GM23338 (cell line): Measurements from ENCODE around the gene USP15. TPM values are rescaled to one million over a fixed set of nuclear protein-coding genes. Genes with fewer than 3 reads are reported as not detected.

Source experiments
- ATAC-seq: fragments of 200-7000 bp; cut with Tn5 transposase; 3 replicates; pipeline ENCODE4 v1.9.1; 2020
- DNase-seq: peaks from one replicate; pipeline ENCODE4 v3.0.0-alpha.2; 2015; ENCODE audit warnings: low spot score
- H2AFZ ChIP-seq: fragments of 200-600 bp; sonication (generic); 2 replicates; pipeline ENCODE4 v1.8.0; 2016; ENCODE audit warnings: antibody characterized with exemption, mild to moderate bottlenecking, moderate library complexity
- H3F3A ChIP-seq: fragments of 200-600 bp; sonication (generic); replicated peaks from 2 replicates; pipeline ENCODE4 v1.8.0; 2017; ENCODE audit warnings: antibody characterized with exemption, mixed run types, low read depth
- H3K27ac ChIP-seq: fragments of 200-600 bp; sonication (generic); 2 replicates; pipeline ENCODE4 v1.6.1; 2016; ENCODE audit warnings: low read depth
- H3K27me3 ChIP-seq: fragments of 200-600 bp; sonication (generic); 2 replicates; pipeline ENCODE4 v1.8.0; 2016; ENCODE audit warnings: mild to moderate bottlenecking, mixed run types, moderate library complexity; ENCODE audit not compliant: insufficient read depth
- H3K36me3 ChIP-seq: fragments of 200-600 bp; sonication (generic); 2 replicates; pipeline ENCODE4 v1.8.0; 2016; ENCODE audit warnings: mild to moderate bottlenecking; ENCODE audit not compliant: insufficient read depth
- H3K4me1 ChIP-seq: fragments of 200-600 bp; sonication (generic); 2 replicates; pipeline ENCODE4 v1.8.0; 2016; ENCODE audit warnings: mild to moderate bottlenecking, moderate library complexity; ENCODE audit not compliant: insufficient read depth
- H3K4me2 ChIP-seq: fragments of 200-600 bp; sonication (generic); 2 replicates; pipeline ENCODE4 v1.7.1; 2017; ENCODE audit warnings: mixed run types
- H3K4me3 ChIP-seq: fragments of 200-600 bp; sonication (generic); 2 replicates; pipeline ENCODE4 v1.6.1; 2016; ENCODE audit warnings: mixed run types
- H3K79me2 ChIP-seq: fragments of 200-600 bp; sonication (generic); replicated peaks from 2 replicates; pipeline ENCODE4 v1.8.0; 2017; ENCODE audit warnings: mild to moderate bottlenecking; ENCODE audit not compliant: insufficient read depth
- H3K9me2 ChIP-seq: fragments of 200-600 bp; sonication (generic); 2 replicates; pipeline ENCODE4 v1.8.0; 2017; ENCODE audit not compliant: insufficient read depth
- H4K20me1 ChIP-seq: fragments of 200-600 bp; sonication (generic); replicated peaks from 2 replicates; pipeline ENCODE4 v1.8.0; 2017; ENCODE audit warnings: mild to moderate bottlenecking; ENCODE audit not compliant: insufficient read depth
- H3K27ac Mint-ChIP-seq: 2 replicates; pipeline ENCODE4 v1.8.0; 2020; ENCODE audit warnings: inconsistent platforms, mild to moderate bottlenecking, moderate library complexity, mixed read lengths
- H3K27me3 Mint-ChIP-seq: 3 replicates; pipeline ENCODE4 v1.8.0; 2022; ENCODE audit warnings: low read depth, mild to moderate bottlenecking, moderate library complexity, mixed read lengths, inconsistent platforms; ENCODE audit not compliant: insufficient read depth, poor library complexity
- H3K36me3 Mint-ChIP-seq: 3 replicates; pipeline ENCODE4 v1.8.0; 2021; ENCODE audit warnings: low read depth, mild to moderate bottlenecking, inconsistent platforms, moderate library complexity, mixed read lengths
- H3K4me1 Mint-ChIP-seq: 3 replicates; pipeline ENCODE4 v1.8.0; 2020; ENCODE audit warnings: mild to moderate bottlenecking, inconsistent platforms, mixed read lengths
- H3K4me3 Mint-ChIP-seq: 3 replicates; pipeline ENCODE4 v1.8.0; 2021; ENCODE audit warnings: moderate library complexity, mild to moderate bottlenecking, inconsistent platforms, mixed read lengths
- H3K9me3 Mint-ChIP-seq: 3 replicates; pipeline ENCODE4 v1.8.0; 2020; ENCODE audit warnings: moderate library complexity, mild to moderate bottlenecking, inconsistent platforms, mixed read lengths
- CREB1 ChIP-seq: fragments of 250-450 bp; sonication (Bioruptor Pico); IDR thresholded peaks from 2 replicates; pipeline ENCODE4 v1.5.0; 2020; ENCODE audit warnings: low read depth, mild to moderate bottlenecking, moderate library complexity
- EZH2 ChIP-seq: fragments of 200-600 bp; sonication (generic); IDR thresholded peaks from one replicate; pipeline ENCODE4 v1.8.0; 2017; ENCODE audit warnings: antibody characterized with exemption, mild to moderate bottlenecking, low read depth; ENCODE audit not compliant: unreplicated experiment
- EZH2phosphoT487 ChIP-seq: fragments of 200-600 bp; sonication (generic); IDR thresholded peaks from one replicate; pipeline ENCODE4 v1.8.1; 2018; ENCODE audit warnings: antibody characterized with exemption; ENCODE audit not compliant: unreplicated experiment
- JUNB ChIP-seq: IDR thresholded peaks from one replicate; pipeline ENCODE4 v1.6.1; 2016; ENCODE audit warnings: antibody characterized with exemption; ENCODE audit not compliant: unreplicated experiment
- NANOG ChIP-seq: IDR thresholded peaks from 2 replicates; pipeline ENCODE4 v1.6.1; 2016; ENCODE audit warnings: antibody characterized with exemption, borderline replicate concordance
- POLR2AphosphoS5 ChIP-seq: IDR thresholded peaks from 2 replicates; pipeline ENCODE4 v1.6.1; 2016; ENCODE audit warnings: antibody characterized with exemption, low read depth
- STAT1 ChIP-seq: IDR thresholded peaks from one replicate; pipeline ENCODE4 v1.6.1; 2016; ENCODE audit warnings: antibody characterized with exemption; ENCODE audit not compliant: unreplicated experiment
- ZNF114 ChIP-seq: fragments of 250-450 bp; sonication (Bioruptor Pico); IDR thresholded peaks from 2 replicates; pipeline ENCODE4 v1.5.0; 2020; ENCODE audit warnings: mild to moderate bottlenecking, moderate library complexity
- ZNF331 ChIP-seq: fragments of 250-450 bp; sonication (Bioruptor Pico); IDR thresholded peaks from 2 replicates; pipeline ENCODE4 v1.5.0; 2020; ENCODE audit warnings: low read depth, mild to moderate bottlenecking, moderate library complexity
- polyA plus RNA-seq: library from polyadenylated mRNA; unstranded; fragments of >200 nt; fragmentation: Nextera tagmentation; extraction: Ambion mirVana; gene quantifications from 2 replicates; pipeline ENCODE4 v1.2.1, GENCODE V29; 2016
- total RNA-seq: library from RNA; depleted of rRNA; stranded (reverse); fragments of >200 nt; shearing (Covaris generic); gene quantifications from 2 replicates; pipeline ENCODE4 v1.2.3, GENCODE V29; 2014
- TF ChIP-seq, protein P1 (sequence below): IDR thresholded peaks from 2 replicates; pipeline ENCODE4 v1.6.1; 2016; ENCODE audit warnings: antibody characterized with exemption
- TF ChIP-seq, protein P2 (sequence below): IDR thresholded peaks from one replicate; pipeline ENCODE4 v1.6.1; 2018; ENCODE audit warnings: antibody characterized with exemption; ENCODE audit not compliant: unreplicated experiment
- TF ChIP-seq, protein P3 (sequence below): fragments of 250-450 bp; sonication (Bioruptor Pico); IDR thresholded peaks from 2 replicates; pipeline ENCODE4 v1.5.0; 2020; ENCODE audit warnings: mild to moderate bottlenecking, moderate library complexity
- TF ChIP-seq, protein P4 (sequence below), 2 experiments: fragments of 200-600 bp in 1 of 2; sonication (generic) in 1 of 2; conservative IDR thresholded peaks; 2 replicates each; pipeline versions ENCODE4 v1.5.1 to v1.6.1; 2016 to 2017; ENCODE audit warnings: antibody characterized with exemption in 2 of 2, low read depth in 2 of 2, mild to moderate bottlenecking in 2 of 2, moderate library complexity in 1 of 2

The USP15 gene
- total and polyA plus RNA-seq, 2 experiments from 2014 or later = 29.5 to 60.3 TPM

DNA sequence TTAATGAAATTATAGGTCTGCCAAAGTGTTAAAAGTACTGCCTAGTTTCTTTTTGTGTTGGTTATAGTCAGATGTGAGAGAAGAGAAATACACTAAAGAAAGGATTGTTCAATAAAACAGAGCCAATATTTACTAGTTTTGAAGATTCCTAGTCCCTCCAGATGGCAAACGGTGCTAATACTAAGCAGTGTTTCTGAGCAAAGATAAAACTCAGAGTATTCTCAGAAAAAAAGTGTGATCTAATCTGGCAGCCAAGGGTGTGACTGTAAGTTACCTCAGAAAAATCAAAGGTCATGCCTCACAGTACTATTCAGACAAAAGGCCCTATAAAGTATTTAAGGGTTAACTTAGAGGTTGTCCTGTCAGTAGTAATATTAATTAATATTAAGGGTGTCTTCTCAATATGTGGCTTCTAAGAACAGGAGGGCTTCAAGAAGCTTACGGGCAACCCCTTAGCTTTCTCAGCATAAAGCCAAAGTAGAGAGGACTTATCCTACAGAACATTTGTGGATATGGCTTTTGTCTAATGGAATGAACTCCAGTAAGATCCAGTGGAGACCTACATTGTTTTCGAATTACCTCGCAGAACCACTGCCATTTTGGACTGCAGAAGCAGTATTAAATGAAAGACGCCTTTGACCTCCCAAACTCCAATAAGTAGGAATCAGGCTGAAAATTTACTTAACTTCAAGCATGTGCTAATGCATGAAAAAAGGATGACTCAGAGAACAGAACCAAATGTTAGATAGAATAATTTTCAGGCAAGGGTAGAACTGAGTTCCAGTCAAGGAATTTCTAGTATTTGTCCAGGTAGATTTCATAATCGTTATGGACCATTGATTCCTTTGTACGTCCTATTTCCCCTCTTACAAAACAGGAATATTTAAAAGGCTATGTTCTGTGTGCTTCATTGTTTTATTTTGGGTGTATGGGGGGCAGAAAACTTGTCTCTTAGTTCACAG lies 46.6 kb downstream of the USP15 start:
- Mint-ChIP-seq H3K9me3 (peaks cover 5% of the 10 kb centered on the region), H3K36me3 (peaks cover 31% of the 10 kb centered on the region), H3K4me1 (no peaks in the 10 kb centered on the region), H3K27me3 (no peaks in the 10 kb centered on the region), H3K27ac (no peak overlapping the region), H3K4me3 (no peak overlapping the region)
- ATAC-seq (no peak), DNase-seq (no peak)
- no peak overlapping the region for H3K27ac ChIP-seq
- H3K79me2 ChIP-seq = no peaks in the 10 kb centered on the region
- TF ChIP-seq, protein P1, sequence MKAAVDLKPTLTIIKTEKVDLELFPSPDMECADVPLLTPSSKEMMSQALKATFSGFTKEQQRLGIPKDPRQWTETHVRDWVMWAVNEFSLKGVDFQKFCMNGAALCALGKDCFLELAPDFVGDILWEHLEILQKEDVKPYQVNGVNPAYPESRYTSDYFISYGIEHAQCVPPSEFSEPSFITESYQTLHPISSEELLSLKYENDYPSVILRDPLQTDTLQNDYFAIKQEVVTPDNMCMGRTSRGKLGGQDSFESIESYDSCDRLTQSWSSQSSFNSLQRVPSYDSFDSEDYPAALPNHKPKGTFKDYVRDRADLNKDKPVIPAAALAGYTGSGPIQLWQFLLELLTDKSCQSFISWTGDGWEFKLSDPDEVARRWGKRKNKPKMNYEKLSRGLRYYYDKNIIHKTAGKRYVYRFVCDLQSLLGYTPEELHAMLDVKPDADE = no peak
- no peak for TF ChIP-seq EZH2phosphoT487
- TF ChIP-seq CREB1 (CRISPR knock-in tag) = no peak
- TF ChIP-seq, protein P2, sequence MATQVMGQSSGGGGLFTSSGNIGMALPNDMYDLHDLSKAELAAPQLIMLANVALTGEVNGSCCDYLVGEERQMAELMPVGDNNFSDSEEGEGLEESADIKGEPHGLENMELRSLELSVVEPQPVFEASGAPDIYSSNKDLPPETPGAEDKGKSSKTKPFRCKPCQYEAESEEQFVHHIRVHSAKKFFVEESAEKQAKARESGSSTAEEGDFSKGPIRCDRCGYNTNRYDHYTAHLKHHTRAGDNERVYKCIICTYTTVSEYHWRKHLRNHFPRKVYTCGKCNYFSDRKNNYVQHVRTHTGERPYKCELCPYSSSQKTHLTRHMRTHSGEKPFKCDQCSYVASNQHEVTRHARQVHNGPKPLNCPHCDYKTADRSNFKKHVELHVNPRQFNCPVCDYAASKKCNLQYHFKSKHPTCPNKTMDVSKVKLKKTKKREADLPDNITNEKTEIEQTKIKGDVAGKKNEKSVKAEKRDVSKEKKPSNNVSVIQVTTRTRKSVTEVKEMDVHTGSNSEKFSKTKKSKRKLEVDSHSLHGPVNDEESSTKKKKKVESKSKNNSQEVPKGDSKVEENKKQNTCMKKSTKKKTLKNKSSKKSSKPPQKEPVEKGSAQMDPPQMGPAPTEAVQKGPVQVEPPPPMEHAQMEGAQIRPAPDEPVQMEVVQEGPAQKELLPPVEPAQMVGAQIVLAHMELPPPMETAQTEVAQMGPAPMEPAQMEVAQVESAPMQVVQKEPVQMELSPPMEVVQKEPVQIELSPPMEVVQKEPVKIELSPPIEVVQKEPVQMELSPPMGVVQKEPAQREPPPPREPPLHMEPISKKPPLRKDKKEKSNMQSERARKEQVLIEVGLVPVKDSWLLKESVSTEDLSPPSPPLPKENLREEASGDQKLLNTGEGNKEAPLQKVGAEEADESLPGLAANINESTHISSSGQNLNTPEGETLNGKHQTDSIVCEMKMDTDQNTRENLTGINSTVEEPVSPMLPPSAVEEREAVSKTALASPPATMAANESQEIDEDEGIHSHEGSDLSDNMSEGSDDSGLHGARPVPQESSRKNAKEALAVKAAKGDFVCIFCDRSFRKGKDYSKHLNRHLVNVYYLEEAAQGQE = no peak
- TF ChIP-seq STAT1 = no peak
- TF ChIP-seq POLR2AphosphoS5 = no peak
- TF ChIP-seq ZNF331 = no peak
- TF ChIP-seq EZH2 = no peak
- no peak for TF ChIP-seq NANOG
- TF ChIP-seq JUNB = no peak
- TF ChIP-seq, protein P3, sequence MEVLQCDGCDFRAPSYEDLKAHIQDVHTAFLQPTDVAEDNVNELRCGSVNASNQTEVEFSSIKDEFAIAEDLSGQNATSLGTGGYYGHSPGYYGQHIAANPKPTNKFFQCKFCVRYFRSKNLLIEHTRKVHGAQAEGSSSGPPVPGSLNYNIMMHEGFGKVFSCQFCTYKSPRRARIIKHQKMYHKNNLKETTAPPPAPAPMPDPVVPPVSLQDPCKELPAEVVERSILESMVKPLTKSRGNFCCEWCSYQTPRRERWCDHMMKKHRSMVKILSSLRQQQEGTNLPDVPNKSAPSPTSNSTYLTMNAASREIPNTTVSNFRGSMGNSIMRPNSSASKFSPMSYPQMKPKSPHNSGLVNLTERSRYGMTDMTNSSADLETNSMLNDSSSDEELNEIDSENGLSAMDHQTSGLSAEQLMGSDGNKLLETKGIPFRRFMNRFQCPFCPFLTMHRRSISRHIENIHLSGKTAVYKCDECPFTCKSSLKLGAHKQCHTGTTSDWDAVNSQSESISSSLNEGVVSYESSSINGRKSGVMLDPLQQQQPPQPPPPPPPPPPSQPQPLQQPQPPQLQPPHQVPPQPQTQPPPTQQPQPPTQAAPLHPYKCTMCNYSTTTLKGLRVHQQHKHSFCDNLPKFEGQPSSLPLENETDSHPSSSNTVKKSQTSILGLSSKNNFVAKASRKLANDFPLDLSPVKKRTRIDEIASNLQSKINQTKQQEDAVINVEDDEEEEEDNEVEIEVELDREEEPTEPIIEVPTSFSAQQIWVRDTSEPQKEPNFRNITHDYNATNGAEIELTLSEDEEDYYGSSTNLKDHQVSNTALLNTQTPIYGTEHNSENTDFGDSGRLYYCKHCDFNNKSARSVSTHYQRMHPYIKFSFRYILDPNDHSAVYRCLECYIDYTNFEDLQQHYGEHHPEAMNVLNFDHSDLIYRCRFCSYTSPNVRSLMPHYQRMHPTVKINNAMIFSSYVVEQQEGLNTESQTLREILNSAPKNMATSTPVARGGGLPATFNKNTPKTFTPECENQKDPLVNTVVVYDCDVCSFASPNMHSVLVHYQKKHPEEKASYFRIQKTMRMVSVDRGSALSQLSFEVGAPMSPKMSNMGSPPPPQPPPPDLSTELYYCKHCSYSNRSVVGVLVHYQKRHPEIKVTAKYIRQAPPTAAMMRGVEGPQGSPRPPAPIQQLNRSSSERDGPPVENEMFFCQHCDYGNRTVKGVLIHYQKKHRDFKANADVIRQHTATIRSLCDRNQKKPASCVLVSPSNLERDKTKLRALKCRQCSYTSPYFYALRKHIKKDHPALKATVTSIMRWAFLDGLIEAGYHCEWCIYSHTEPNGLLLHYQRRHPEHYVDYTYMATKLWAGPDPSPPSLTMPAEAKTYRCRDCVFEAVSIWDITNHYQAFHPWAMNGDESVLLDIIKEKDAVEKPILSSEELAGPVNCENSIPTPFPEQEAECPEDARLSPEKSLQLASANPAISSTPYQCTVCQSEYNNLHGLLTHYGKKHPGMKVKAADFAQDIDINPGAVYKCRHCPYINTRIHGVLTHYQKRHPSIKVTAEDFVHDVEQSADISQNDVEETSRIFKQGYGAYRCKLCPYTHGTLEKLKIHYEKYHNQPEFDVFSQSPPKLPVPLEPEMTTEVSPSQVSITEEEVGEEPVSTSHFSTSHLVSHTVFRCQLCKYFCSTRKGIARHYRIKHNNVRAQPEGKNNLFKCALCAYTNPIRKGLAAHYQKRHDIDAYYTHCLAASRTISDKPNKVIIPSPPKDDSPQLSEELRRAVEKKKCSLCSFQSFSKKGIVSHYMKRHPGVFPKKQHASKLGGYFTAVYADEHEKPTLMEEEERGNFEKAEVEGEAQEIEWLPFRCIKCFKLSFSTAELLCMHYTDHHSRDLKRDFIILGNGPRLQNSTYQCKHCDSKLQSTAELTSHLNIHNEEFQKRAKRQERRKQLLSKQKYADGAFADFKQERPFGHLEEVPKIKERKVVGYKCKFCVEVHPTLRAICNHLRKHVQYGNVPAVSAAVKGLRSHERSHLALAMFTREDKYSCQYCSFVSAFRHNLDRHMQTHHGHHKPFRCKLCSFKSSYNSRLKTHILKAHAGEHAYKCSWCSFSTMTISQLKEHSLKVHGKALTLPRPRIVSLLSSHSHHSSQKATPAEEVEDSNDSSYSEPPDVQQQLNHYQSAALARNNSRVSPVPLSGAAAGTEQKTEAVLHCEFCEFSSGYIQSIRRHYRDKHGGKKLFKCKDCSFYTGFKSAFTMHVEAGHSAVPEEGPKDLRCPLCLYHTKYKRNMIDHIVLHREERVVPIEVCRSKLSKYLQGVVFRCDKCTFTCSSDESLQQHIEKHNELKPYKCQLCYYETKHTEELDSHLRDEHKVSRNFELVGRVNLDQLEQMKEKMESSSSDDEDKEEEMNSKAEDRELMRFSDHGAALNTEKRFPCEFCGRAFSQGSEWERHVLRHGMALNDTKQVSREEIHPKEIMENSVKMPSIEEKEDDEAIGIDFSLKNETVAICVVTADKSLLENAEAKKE (CRISPR knock-in tag) = no peak
- TF ChIP-seq, protein P4, sequence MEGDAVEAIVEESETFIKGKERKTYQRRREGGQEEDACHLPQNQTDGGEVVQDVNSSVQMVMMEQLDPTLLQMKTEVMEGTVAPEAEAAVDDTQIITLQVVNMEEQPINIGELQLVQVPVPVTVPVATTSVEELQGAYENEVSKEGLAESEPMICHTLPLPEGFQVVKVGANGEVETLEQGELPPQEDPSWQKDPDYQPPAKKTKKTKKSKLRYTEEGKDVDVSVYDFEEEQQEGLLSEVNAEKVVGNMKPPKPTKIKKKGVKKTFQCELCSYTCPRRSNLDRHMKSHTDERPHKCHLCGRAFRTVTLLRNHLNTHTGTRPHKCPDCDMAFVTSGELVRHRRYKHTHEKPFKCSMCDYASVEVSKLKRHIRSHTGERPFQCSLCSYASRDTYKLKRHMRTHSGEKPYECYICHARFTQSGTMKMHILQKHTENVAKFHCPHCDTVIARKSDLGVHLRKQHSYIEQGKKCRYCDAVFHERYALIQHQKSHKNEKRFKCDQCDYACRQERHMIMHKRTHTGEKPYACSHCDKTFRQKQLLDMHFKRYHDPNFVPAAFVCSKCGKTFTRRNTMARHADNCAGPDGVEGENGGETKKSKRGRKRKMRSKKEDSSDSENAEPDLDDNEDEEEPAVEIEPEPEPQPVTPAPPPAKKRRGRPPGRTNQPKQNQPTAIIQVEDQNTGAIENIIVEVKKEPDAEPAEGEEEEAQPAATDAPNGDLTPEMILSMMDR (conservative IDR thresholded peaks at IDR 0.05; ENCODE audit: low read depth in 2 of 2) = no peak
- no peak for TF ChIP-seq ZNF114 (CRISPR knock-in tag)
- H3K36me3 ChIP-seq = peaks cover 16% of the 10 kb centered on the region; the same call in 1 of the 2 replicates
- no peaks in the 10 kb centered on the region for H4K20me1 ChIP-seq
- H3K4me1 ChIP-seq = no peaks in the 10 kb centered on the region
- no peaks in the 10 kb centered on the region for H3K9me2 ChIP-seq
- no peaks in the 10 kb centered on the region for H3K27me3 ChIP-seq
- H2AFZ ChIP-seq = no peak overlapping the region
- H3K4me2 ChIP-seq = no peak overlapping the region
- H3F3A ChIP-seq = no peaks in the 10 kb centered on the region
- no peak overlapping the region for H3K4me3 ChIP-seq
